ENCODE measurements around the gene GBA3. TPM values are rescaled to one million over a fixed set of nuclear protein-coding genes. Genes with fewer than 3 reads are reported as not detected.

Gene GBA3
- total RNA-seq, 3 donors from 2014 or later, result 0.16 to 2.9 (median 1.6) TPM

GRCh38 chr4:22680065-22680642 is 12.6 kb upstream of the GBA3 start:
- TF ChIP-seq POLR2AphosphoS5 (IDR thresholded peaks at IDR 0.05) (no peak), CTCF (IDR thresholded peaks at IDR 0.05) (no peak), POLR2A (IDR thresholded peaks at IDR 0.05) (no peak)
- Histone ChIP-seq H3K27ac (peak overlapping the region; percentile 6 to 11), H3K4me3 (no peak overlapping the region), H3K36me3 (no peaks in the 10 kb centered on the region), H3K9me3 (no peaks in the 10 kb centered on the region), H3K4me1 (no peaks in the 10 kb centered on the region), H3K27me3 (no peaks in the 10 kb centered on the region)
- no peak for DNase-seq (ENCODE audit: low spot score in 2 of 2)
- intact Hi-C loops (cut with DNase I; ENCODE audit: low total_unique reads), result loop anchor here (10.0 kb wide), 1 partner anchor 265 kb away; no protein-coding TSS in a partner anchor

- no peaks in the 10 kb centered on the region for H3K36me3 ChIP-seq
- H3K4me1 ChIP-seq, result no peaks in the 10 kb centered on the region
- no peak overlapping the region for H3K27ac ChIP-seq
- H3K27me3 ChIP-seq, result no peaks in the 10 kb centered on the region
- TF ChIP-seq CTCF (IDR thresholded peaks at IDR 0.05), result no peak
- no peak for TF ChIP-seq POLR2A (IDR thresholded peaks at IDR 0.05)
- no peak for TF ChIP-seq POLR2AphosphoS5 (IDR thresholded peaks at IDR 0.05)
- H3K9me3 ChIP-seq, result no peaks in the 10 kb centered on the region
- DNase-seq (ENCODE audit: low spot score in 2 of 2), result no peak
- H3K4me3 ChIP-seq, result no peak overlapping the region
- intact Hi-C loops (cut with DNase I; ENCODE audit: low total_unique reads), result loop anchor here (10.0 kb wide), 1 partner anchor 269 kb away; no protein-coding TSS in a partner anchor
These were observed 9.0 kb upstream of the GBA3 start for GRCh38 chr4:22683726-22684125.

- Histone ChIP-seq H3K27me3 (no peaks in the 10 kb centered on the region), H3K4me3 (no peak overlapping the region), H3K9me3 (no peaks in the 10 kb centered on the region), H3K36me3 (no peaks in the 10 kb centered on the region), H3K4me1 (no peaks in the 10 kb centered on the region), H3K27ac (no peak overlapping the region)
- DNase-seq (ENCODE audit: low spot score in 2 of 2), result no peak
- intact Hi-C loops (cut with DNase I; ENCODE audit: low total_unique reads), result loop anchor here (10.0 kb wide), 1 partner anchor 271 kb away; no protein-coding TSS in a partner anchor
- no peak for TF ChIP-seq CTCF (IDR thresholded peaks at IDR 0.05)
- TF ChIP-seq POLR2A (IDR thresholded peaks at IDR 0.05), result no peak
- TF ChIP-seq POLR2AphosphoS5 (IDR thresholded peaks at IDR 0.05), result no peak
These were observed 6.6 kb upstream of the GBA3 start for GRCh38 chr4:22686141-22686540.

- Histone ChIP-seq H3K27ac (no peak overlapping the region), H3K4me1 (no peaks in the 10 kb centered on the region), H3K4me3 (no peak overlapping the region), H3K9me3 (no peaks in the 10 kb centered on the region), H3K36me3 (no peaks in the 10 kb centered on the region), H3K27me3 (no peaks in the 10 kb centered on the region)
- no peak for TF ChIP-seq POLR2A (IDR thresholded peaks at IDR 0.05)
- no peak for TF ChIP-seq POLR2AphosphoS5 (IDR thresholded peaks at IDR 0.05)
- no peak for TF ChIP-seq CTCF (IDR thresholded peaks at IDR 0.05)
- intact Hi-C loops (cut with DNase I; ENCODE audit: low total_unique reads), result loop anchor here (10.0 kb wide), 1 partner anchor 273 kb away; no protein-coding TSS in a partner anchor
- DNase-seq (ENCODE audit: low spot score in 2 of 2), result no peak
These were observed 4.5 kb upstream of the GBA3 start for GRCh38 chr4:22688236-22688635.

- Histone ChIP-seq H3K36me3 (no peaks in the 10 kb centered on the region), H3K4me1 (no peaks in the 10 kb centered on the region), H3K4me3 (no peak overlapping the region), H3K9me3 (no peaks in the 10 kb centered on the region), H3K27ac (no peak overlapping the region), H3K27me3 (no peaks in the 10 kb centered on the region)
- DNase-seq (ENCODE audit: low spot score in 2 of 2), result no peak
- TF ChIP-seq POLR2AphosphoS5 (IDR thresholded peaks at IDR 0.05), result no peak
- no peak for TF ChIP-seq CTCF (IDR thresholded peaks at IDR 0.05)
- no peak for TF ChIP-seq POLR2A (IDR thresholded peaks at IDR 0.05)
- intact Hi-C loops (cut with DNase I; ENCODE audit: low total_unique reads), result loop anchor here (10.0 kb wide), 1 partner anchor 275 kb away; no protein-coding TSS in a partner anchor
These were observed 3.3 kb upstream of the GBA3 start for GRCh38 chr4:22689428-22689827.
